ENCODE results near the gene RPTOR. TPM values are rescaled to one million over a fixed set of nuclear protein-coding genes. Genes with fewer than 3 reads are reported as not detected.
A peak's percentile ranks its signal among the peaks of the same experiment; 100 is the strongest.

RPTOR gene
- total RNA-seq, 1 donor from 2014 or later, result 32.3 TPM

GRCh38 chr17:80838311-80839025, 293.8 kb downstream of the RPTOR start:
- intact Hi-C loops (cut with DNase I), result no loop called here
- no peak for DNase-seq (ENCODE audit: low spot score)

GRCh38 chr17:80839026-80839345, 294.3 kb downstream of the RPTOR start:
- intact Hi-C loops (cut with DNase I), result no loop called here
- no peak for DNase-seq (ENCODE audit: low spot score)

- DNase-seq (ENCODE audit: low spot score), result no peak
- intact Hi-C loops (cut with DNase I), result no loop called here
These were observed 294.9 kb downstream of the RPTOR start for GRCh38 chr17:80839511-80839941.

GRCh38 chr17:80839970-80840369, 295.3 kb downstream of the RPTOR start:
- intact Hi-C loops (cut with DNase I), result no loop called here
- no peak for DNase-seq (ENCODE audit: low spot score)

GRCh38 chr17:80842456-80843013, 297.9 kb downstream of the RPTOR start:
- intact Hi-C loops (cut with DNase I), result no loop called here
- no peak for DNase-seq (ENCODE audit: low spot score)

GRCh38 chr17:80843741-80844156, 299.1 kb downstream of the RPTOR start:
- intact Hi-C loops (cut with DNase I), result no loop called here
- DNase-seq (ENCODE audit: low spot score), result peak; percentile 63

GRCh38 chr17:80844418-80844990, 299.9 kb downstream of the RPTOR start:
- intact Hi-C loops (cut with DNase I), result no loop called here
- DNase-seq (ENCODE audit: low spot score), result peak; percentile 29

- peak; percentile 66 for DNase-seq (ENCODE audit: low spot score)
- intact Hi-C loops (cut with DNase I), result no loop called here
These were observed 300.6 kb downstream of the RPTOR start for GRCh38 chr17:80845069-80845862.

GRCh38 chr17:80845863-80846671, 301.4 kb downstream of the RPTOR start:
- peak; percentile 54 for DNase-seq (ENCODE audit: low spot score)
- intact Hi-C loops (cut with DNase I), result no loop called here

GRCh38 chr17:80846932-80847331, 302.3 kb downstream of the RPTOR start:
- peak; percentile 58 for DNase-seq (ENCODE audit: low spot score)
- intact Hi-C loops (cut with DNase I), result no loop called here

GRCh38 chr17:80847496-80848230, 303.0 kb downstream of the RPTOR start:
- DNase-seq (ENCODE audit: low spot score), result peak; percentile 68
- intact Hi-C loops (cut with DNase I), result no loop called here

GRCh38 chr17:80848449-80849102, 303.9 kb downstream of the RPTOR start:
- intact Hi-C loops (cut with DNase I), result no loop called here
- peak; percentile 39 for DNase-seq (ENCODE audit: low spot score)

GRCh38 chr17:80849119-80849518, 304.5 kb downstream of the RPTOR start:
- intact Hi-C loops (cut with DNase I), result no loop called here
- DNase-seq (ENCODE audit: low spot score), result no peak

GRCh38 chr17:80850109-80850508, 305.5 kb downstream of the RPTOR start:
- DNase-seq (ENCODE audit: low spot score), result no peak
- intact Hi-C loops (cut with DNase I), result no loop called here

- intact Hi-C loops (cut with DNase I), result no loop called here
- DNase-seq (ENCODE audit: low spot score), result no peak
These were observed 306.2 kb downstream of the RPTOR start for GRCh38 chr17:80850817-80851216.

- intact Hi-C loops (cut with DNase I), result no loop called here
- no peak for DNase-seq (ENCODE audit: low spot score)
These were observed 306.8 kb downstream of the RPTOR start for GRCh38 chr17:80851277-80851925.

- intact Hi-C loops (cut with DNase I), result no loop called here
These were observed 307.9 kb downstream of the RPTOR start for GRCh38 chr17:80852476-80853015.

GRCh38 chr17:80853076-80853475, 308.4 kb downstream of the RPTOR start:
- intact Hi-C loops (cut with DNase I), result no loop called here
- DNase-seq (ENCODE audit: low spot score), result no peak

More at GRCh38 chr17:80852476-80853015, 307.9 kb downstream of the RPTOR start:
- DNase-seq (ENCODE audit: low spot score), result no peak

Measured in cardiac septum (tissue), 1 donor.